ENCODE measurements around the gene VEPH1. TPM values are rescaled to one million over a fixed set of nuclear protein-coding genes. Genes with fewer than 3 reads are reported as not detected.

The VEPH1 gene
- polyA plus RNA-seq, 2 of the 4 experiments (the other 2 are of a cell fraction), result 0.04 to 0.16 TPM

DNA sequence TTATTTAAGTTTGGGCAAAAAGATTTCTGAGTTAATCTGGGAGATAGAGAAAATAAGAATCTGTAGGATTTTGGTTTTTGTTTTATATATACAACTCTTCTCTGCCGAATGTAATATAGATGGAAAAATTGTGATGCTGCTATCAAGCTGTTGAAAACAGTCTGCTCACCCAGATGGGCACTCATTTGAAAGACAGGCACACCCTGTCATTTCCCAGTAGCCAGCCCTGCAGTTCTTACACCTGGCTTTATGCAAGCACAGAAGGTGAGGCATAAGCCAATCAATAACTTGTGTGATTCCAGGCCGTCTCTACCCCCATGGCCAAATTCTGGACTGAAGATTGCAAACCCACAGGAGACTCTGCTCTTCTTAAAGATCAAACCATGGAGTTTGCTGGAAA, 93.7 kb downstream of the VEPH1 start:
- ATAC-seq (no peak), FAIRE-seq (no peak), DNase-seq (ENCODE audit: low read depth in 1 of 2, low spot score in 1 of 2) (no peak)
- WGBS (ENCODE audit: missing lambda C conversion rate), result 52% methylated on average over 2 of the region's 2 CpGs
- TF ChIP-seq MAX (IDR thresholded peaks at IDR 0.05) (no peak), HDAC2 (IDR thresholded peaks at IDR 0.05) (no peak), CEBPB (IDR thresholded peaks at IDR 0.05) (no peak), ZNF302 (CRISPR knock-in tag; IDR thresholded peaks at IDR 0.05) (no peak), CHD4 (IDR thresholded peaks at IDR 0.05; ENCODE audit: borderline replicate concordance) (no peak), MYC (IDR thresholded peaks at IDR 0.05; ENCODE audit: borderline replicate concordance, low read length) (no peak), PHF8 (IDR thresholded peaks at IDR 0.05; ENCODE audit: borderline replicate concordance, low read depth) (no peak), EHMT2 (IDR thresholded peaks at IDR 0.05; ENCODE audit: low read depth) (no peak), FOSL2 (IDR thresholded peaks at IDR 0.05) (no peak), FOSL2 (CRISPR knock-in tag; IDR thresholded peaks at IDR 0.05) (no peak)
- POLR2A ChIA-PET, result no interaction called here
- H3K9me3 ChIP-seq, result no peaks in the 10 kb centered on the region
- CTCF ChIA-PET, result no interaction called here
- H3K27ac ChIP-seq, result no peak overlapping the region
- no peak overlapping the region for H3K4me3 ChIP-seq
- no peak overlapping the region for H3K4me2 ChIP-seq
- no peaks in the 10 kb centered on the region for H3K4me1 ChIP-seq

DNA sequence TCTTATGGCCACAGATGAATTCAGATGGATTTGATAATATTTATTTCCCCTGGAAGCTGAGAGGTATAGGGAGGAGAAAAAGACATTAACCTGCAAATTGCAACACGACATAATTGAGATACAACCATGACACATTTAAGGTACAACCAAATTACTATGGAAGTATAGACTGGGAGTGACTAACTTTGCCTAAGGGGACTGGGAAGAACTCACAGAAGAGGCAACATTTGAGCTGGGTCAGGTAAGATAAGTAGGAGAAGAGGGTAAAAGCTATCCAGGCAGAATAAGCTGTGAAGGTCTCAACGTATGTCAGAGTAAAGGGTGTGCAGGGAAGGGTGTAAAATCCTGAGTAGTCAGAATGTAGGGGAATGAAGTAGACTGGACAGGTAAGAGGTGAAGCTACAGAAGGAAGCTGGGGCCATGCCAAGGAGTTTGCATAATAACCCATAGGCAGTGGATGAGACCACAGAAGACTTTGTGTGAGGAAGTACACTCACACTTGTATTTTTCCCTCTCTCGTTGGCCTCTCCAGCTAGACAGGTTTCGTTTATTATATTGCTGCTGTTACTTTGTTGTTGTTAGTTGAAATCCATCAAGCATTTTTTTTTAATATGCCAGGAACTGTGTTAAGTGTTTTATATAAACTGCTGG, 94.6 kb downstream of the VEPH1 start:
- Histone ChIP-seq H3K4me3 (no peak overlapping the region), H3K4me1 (no peaks in the 10 kb centered on the region), H3K4me2 (no peak overlapping the region), H3K27ac (no peak overlapping the region), H3K9me3 (no peaks in the 10 kb centered on the region)
- ATAC-seq (no peak), FAIRE-seq (no peak), DNase-seq (ENCODE audit: low read depth in 1 of 2, low spot score in 1 of 2) (no peak)
- ChIA-PET CTCF (interaction anchor here (1.2 to 3.1 kb wide), 2 partner anchors 13 to 35 kb away, joined by 3 to 8 read pairs; no protein-coding TSS in a partner anchor), POLR2A (no interaction called here)
- 47% methylated on average over 4 of the region's 4 CpGs for WGBS (ENCODE audit: missing lambda C conversion rate)
- TF ChIP-seq FOXS1 (CRISPR knock-in tag; IDR thresholded peaks at IDR 0.05) (no peak), USF2 (IDR thresholded peaks at IDR 0.05) (no peak), KDM1A (IDR thresholded peaks at IDR 0.05; ENCODE audit: low read depth) (no peak), RNF2 (IDR thresholded peaks at IDR 0.05; ENCODE audit: borderline replicate concordance, low read depth) (no peak)

DNA sequence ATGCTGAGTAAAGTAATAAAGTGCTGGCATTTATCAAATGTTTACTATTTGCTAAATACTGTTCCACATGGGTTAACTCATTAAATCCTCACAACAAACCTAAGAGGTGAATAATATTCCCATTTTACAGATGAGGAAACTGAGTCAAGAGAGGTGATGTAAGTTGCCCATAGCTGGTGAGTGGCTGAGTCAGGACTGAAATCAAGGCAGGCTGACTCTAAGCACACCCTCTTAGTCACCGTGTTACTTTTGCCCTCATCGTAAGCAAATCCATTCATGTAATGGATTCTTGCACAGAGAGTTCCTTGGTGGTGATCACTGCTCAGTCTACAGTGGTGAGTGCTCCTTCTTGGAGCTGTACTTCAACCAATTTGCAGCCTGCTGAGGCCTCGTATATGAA, 95.4 kb downstream of the VEPH1 start:
- no peaks in the 10 kb centered on the region for H3K9me3 ChIP-seq
- ATAC-seq (no peak), DNase-seq (ENCODE audit: low read depth in 1 of 2, low spot score in 1 of 2) (no peak), FAIRE-seq (no peak)
- H3K27ac ChIP-seq, result no peak overlapping the region
- 71% methylated on average over 3 of the region's 3 CpGs for WGBS (ENCODE audit: missing lambda C conversion rate)
- ChIA-PET CTCF (interaction anchor here (1.1 to 3.1 kb wide), 5 partner anchors 8 to 206 kb away, joined by 3 to 8 read pairs (median 3); no protein-coding TSS in a partner anchor), POLR2A (no interaction called here)
- no peaks in the 10 kb centered on the region for H3K4me1 ChIP-seq
- H3K4me2 ChIP-seq, result no peak overlapping the region
- TF ChIP-seq JUNB (IDR thresholded peaks at IDR 0.05) (no peak), CEBPB (IDR thresholded peaks at IDR 0.05) (no peak), ESRRA (IDR thresholded peaks at IDR 0.05; ENCODE audit: borderline replicate concordance, low read length) (no peak), GATA3 (IDR thresholded peaks at IDR 0.05; ENCODE audit: borderline replicate concordance) (no peak), EHMT2 (IDR thresholded peaks at IDR 0.05; ENCODE audit: low read depth) (no peak), FOXS1 (CRISPR knock-in tag; IDR thresholded peaks at IDR 0.05) (no peak), EHF (CRISPR knock-in tag; IDR thresholded peaks at IDR 0.05) (no peak), MAZ (IDR thresholded peaks at IDR 0.05; ENCODE audit: borderline replicate concordance, low read depth, low read length) (no peak), KDM5A (IDR thresholded peaks at IDR 0.05) (no peak), POLR2AphosphoS2 (conservative IDR thresholded peaks at IDR 0.05; ENCODE audit: low read length) (no peak), CHD2 (IDR thresholded peaks at IDR 0.05; ENCODE audit: low read length, partially characterized antibody) (no peak), ZFP36 (IDR thresholded peaks at IDR 0.05; ENCODE audit: borderline replicate concordance, partially characterized antibody) (no peak), HOXB13 (CRISPR knock-in tag; IDR thresholded peaks at IDR 0.05; ENCODE audit: low read depth) (no peak)
- H3K4me3 ChIP-seq, result no peak overlapping the region

Data from A549 (cell line).